Small intestine (tissue), 7 donors: Measurements from ENCODE around the gene LDAH. TPM values are rescaled to one million over a fixed set of nuclear protein-coding genes. Genes with fewer than 3 reads are reported as not detected.

Experiments
- DNase-seq, 2 donors: peaks; one replicate each; pipeline versions ENCODE4 v3.0.0 to v3.0.0-alpha.2; 2013
- FAIRE-seq: peaks from 2 replicates; lab custom pipeline; 2012; peaks lifted over from hg19 to GRCh38; lab: Jason Lieb, UNC
- H3K27ac ChIP-seq, 3 donors: one replicate each; pipeline ENCODE4 v1.5.1; 2013; ENCODE audit warnings: low read length in 2 of 3, mild to moderate bottlenecking in 2 of 3, control low read depth in 1 of 3, inconsistent platforms in 1 of 3, low read depth in 1 of 3, moderate library complexity in 1 of 3
- H3K27me3 ChIP-seq, 3 donors: one replicate each; pipeline ENCODE4 v1.6.1; 2013; ENCODE audit warnings: low read length in 3 of 3, inconsistent platforms in 1 of 3; ENCODE audit not compliant: control insufficient read depth in 3 of 3, insufficient read depth in 3 of 3
- H3K36me3 ChIP-seq, 3 donors: one replicate each; pipeline ENCODE4 v1.6.1; 2013; ENCODE audit warnings: low read length in 3 of 3, inconsistent platforms in 1 of 3, low read depth in 1 of 3, mild to moderate bottlenecking in 1 of 3, moderate library complexity in 1 of 3; ENCODE audit not compliant: control insufficient read depth in 3 of 3, insufficient read depth in 2 of 3
- H3K4me1 ChIP-seq, 3 donors: one replicate each; pipeline ENCODE4 v1.6.1; 2013; ENCODE audit warnings: low read length in 2 of 3, inconsistent platforms in 1 of 3, low read depth in 1 of 3, mild to moderate bottlenecking in 1 of 3, moderate library complexity in 1 of 3; ENCODE audit not compliant: control insufficient read depth in 3 of 3, insufficient read depth in 2 of 3
- H3K4me3 ChIP-seq, 3 donors: one replicate each; pipeline ENCODE4 v1.5.1; 2013; ENCODE audit warnings: low read length in 3 of 3, control low read depth in 1 of 3, inconsistent platforms in 1 of 3, low read depth in 1 of 3, mild to moderate bottlenecking in 1 of 3, moderate library complexity in 1 of 3
- H3K9me3 ChIP-seq, 2 donors: one replicate each; pipeline ENCODE4 v1.6.1; 2013; ENCODE audit warnings: low read depth in 1 of 2, low read length in 1 of 2; ENCODE audit not compliant: control insufficient read depth in 2 of 2, insufficient read depth in 1 of 2
- WGBS, 3 donors: extraction: QIAGEN DNeasy Blood & Tissue Kit; methylation state at CpG; one replicate each; pipeline ENCODE4 v1.1.7; 2013; 5-methylcytosine and 5-hydroxymethylcytosine counted together
- polyA plus RNA-seq, 4 donors: library from polyadenylated mRNA; stranded (reverse) in 3 of 4; unstranded in 1 of 4; fragments of 200-250 nt in 3 of 4; fragments of 120-200 nt in 1 of 4; gene quantifications; one replicate each; pipeline versions ENCODE4 v1.2.1 to v1.2.3, GENCODE V29; 2013
- donor health status: healthy with polysubstance abuse.
- donor health status: control.
- donor health status: control.
- donor health status: Bipolar disorder and iron deficiency.
- donor health status: healthy.

Gene LDAH
- polyA plus RNA-seq, 4 donors: 4.3 to 32.1 (median 10.4) TPM

DNA sequence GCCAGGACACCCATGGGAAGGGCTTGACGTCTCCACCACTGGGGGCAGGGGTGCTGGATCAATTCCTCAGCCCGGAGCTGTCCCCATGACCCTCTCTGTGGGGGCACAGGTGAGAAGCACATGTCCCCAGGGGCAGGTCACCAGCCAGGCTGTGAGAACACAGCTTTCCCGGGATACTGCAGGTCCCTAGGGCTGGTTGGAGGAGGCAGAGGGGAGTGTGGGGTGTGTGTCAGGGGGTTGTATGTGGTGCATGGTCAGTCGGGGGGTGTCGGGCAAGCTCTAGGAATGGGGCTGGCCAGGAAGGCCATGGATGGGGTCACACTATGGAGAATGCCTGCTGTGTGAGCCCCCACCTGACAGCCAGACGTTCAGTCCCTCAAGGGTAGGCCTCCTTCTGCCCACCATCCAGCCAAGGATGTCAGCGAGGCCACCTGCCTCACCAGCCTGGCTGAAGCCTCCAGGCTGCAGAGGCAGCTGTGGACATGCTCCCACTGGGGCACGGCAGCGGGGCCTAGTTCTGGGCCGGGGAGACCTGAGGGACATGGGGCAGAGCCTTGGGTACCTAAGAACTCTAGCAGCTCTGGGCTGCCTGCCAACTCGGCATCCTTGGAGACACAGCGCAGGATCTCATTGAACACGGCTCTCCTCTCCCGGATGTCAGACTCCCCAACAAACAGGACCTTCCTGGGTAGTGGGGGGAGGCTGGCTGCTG is 182.3 kb downstream of the LDAH start:
- Histone ChIP-seq H3K4me1 (peaks cover 0 to 6% (median 0%) of the 10 kb centered on the region in 3 donors), H3K9me3 (no peaks in the 10 kb centered on the region), H3K36me3 (peaks cover 6 to 91% (median 14%) of the 10 kb centered on the region in 3 donors), H3K27ac (no peak overlapping the region), H3K4me3 (no peak overlapping the region), H3K27me3 (no peaks in the 10 kb centered on the region)
- WGBS, 3 donors: 83 to 89% (median 88%) methylated on average over 14 of the region's 14 CpGs
- no peak for FAIRE-seq
- DNase-seq: no peak

DNA sequence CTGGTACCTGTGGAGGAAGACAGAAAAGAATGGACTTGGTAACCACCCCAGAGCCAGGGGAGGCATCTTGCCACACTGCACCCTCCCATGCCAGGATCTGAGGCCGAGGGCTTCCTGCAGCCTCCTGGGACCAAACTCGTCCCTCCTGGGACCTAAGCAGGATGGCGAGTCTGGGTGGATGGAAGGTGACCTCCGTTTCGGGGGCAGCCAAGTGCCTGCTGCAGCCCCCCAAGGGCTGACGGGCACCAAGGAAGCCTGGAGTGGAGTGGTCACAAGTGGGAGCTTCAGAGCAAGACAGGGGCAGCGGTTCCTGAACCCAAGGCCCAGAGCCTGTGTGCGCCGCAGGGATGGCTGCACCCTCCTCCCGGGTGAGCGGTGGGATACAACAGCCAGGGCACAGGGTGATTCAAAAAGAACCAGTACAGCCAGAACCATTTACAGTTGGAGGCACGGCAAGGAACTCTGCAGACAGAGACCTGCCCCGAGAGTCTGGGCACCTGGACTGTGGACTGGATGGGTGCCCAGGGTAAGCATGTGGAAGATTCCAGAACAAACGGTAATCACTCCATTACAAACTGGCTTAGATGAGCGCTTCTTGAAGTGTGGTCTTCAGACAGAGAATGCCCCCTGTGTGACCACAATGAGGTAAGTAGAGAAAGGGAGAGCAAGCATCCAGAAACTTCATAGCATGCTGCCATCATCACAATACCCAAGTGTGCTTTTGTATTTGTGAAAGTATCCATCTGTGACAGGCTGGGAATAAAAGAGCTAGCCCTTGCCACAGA is 184.1 kb downstream of the LDAH start:
- WGBS, 3 donors: 81 to 90% (median 86%) methylated on average over 15 of the region's 15 CpGs
- FAIRE-seq: no peak
- Histone ChIP-seq H3K27ac (no peak overlapping the region), H3K36me3 (peaks cover 6 to 87% (median 12%) of the 10 kb centered on the region in 3 donors), H3K4me1 (peaks cover 0 to 23% (median 5%) of the 10 kb centered on the region in 3 donors), H3K4me3 (no peak overlapping the region), H3K27me3 (no peaks in the 10 kb centered on the region), H3K9me3 (no peaks in the 10 kb centered on the region)
- DNase-seq: no peak

DNA sequence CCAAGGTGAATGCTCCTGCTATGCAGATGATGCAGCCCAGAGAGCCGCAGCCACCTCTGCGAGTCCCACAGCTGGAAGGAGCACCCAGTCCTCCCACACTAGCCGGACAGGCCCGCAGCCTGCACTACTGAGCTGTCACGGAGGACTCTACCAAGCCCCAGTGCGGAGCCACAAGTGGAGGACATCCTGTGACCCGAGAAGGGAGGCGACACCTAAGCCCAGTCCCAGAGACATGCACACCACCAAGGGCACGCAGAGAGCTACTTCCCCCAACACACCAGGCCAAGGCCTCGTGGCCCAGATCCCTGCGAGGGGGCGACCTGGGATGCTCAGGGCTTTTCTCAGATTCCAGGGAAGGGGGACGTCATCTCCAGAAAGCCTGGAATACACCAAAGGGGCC is 184.9 kb downstream of the LDAH start:
- FAIRE-seq (no peak), DNase-seq (no peak)
- H3K27ac ChIP-seq: peak overlapping the region in 1 of 3 donors; percentile 41
- H3K4me1 ChIP-seq: peaks cover 0 to 25% (median 5%) of the 10 kb centered on the region in 3 donors
- 91 to 92% (median 92%) methylated on average over 13 of the region's 13 CpGs for WGBS, 3 donors
- no peaks in the 10 kb centered on the region for H3K27me3 ChIP-seq
- H3K4me3 ChIP-seq: no peak overlapping the region
- H3K36me3 ChIP-seq: peaks cover 6 to 85% (median 12%) of the 10 kb centered on the region in 3 donors
- H3K9me3 ChIP-seq: no peaks in the 10 kb centered on the region

DNA sequence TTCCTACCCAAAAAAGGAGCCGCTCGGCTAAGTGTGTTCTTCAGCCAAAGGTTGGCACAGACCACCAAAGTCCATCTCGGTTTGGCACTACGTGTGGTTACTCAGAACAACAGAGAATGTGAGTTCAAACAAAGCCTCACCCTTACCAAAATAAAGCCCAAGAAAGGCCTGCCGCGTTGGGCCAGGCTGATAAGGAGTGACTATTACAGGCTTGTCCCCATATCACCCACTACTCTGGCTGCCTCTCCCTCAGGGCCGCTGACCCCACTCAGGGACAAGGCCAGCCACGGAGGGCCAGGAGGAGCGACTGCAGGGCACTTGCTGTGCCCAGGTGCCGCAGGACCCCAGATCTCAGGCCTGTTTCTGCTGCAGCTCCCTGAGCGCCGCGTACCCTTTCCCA is 185.8 kb downstream of the LDAH start:
- no peak overlapping the region for H3K4me3 ChIP-seq
- peaks cover 6 to 83% (median 12%) of the 10 kb centered on the region in 3 donors for H3K36me3 ChIP-seq
- H3K27ac ChIP-seq: peak overlapping the region in 1 of 3 donors; percentile 41
- H3K9me3 ChIP-seq: no peaks in the 10 kb centered on the region
- no peaks in the 10 kb centered on the region for H3K27me3 ChIP-seq
- DNase-seq: no peak
- WGBS, 3 donors: 63 to 70% (median 68%) methylated on average over 13 of the region's 13 CpGs
- no peak for FAIRE-seq
- peaks cover 0 to 25% (median 5%) of the 10 kb centered on the region in 3 donors for H3K4me1 ChIP-seq

DNA sequence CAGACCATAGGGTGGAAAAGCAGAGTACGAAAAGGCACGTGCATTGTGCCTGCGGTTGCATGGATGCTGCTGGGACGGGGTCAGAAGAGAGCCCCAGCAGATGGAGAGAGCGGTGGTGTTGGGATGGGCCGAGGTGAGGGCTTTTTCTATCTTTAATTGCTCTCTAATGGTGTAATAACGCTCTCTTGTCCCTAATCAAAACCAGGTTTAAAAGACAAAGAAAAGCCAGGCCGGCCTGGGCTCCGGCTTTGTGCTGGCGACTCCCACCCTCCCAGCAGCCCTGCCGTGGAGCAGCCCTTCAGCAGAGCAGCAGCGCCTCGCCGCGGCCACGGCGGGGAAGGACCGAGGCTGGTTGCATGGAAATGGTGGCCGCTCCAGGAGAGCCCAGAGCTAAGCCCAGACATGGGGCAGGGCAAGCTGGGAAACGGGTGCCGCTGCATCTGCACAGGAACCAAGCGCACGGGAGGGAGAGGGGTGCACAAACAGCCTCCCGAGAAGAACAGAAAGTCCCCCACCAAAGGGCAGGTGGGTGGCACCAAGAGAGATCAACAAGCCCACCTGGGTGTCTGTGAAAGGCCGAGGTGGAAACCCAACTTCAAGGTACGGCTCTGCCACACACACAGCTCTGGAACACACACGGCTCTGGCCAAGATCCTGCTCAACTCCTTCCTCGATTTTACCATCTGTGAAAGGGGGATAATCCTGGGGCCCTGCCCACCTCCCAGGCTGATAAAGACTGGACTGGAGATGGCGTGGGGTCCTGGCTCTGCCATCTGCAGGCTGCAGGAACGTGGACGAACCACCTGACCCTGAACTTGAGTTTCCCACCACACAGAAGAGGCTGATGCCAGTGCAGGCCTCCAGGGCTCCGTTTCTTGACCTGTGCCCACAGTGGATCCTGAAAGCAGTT is 187.0 kb downstream of the LDAH start:
- FAIRE-seq: no peak

DNA sequence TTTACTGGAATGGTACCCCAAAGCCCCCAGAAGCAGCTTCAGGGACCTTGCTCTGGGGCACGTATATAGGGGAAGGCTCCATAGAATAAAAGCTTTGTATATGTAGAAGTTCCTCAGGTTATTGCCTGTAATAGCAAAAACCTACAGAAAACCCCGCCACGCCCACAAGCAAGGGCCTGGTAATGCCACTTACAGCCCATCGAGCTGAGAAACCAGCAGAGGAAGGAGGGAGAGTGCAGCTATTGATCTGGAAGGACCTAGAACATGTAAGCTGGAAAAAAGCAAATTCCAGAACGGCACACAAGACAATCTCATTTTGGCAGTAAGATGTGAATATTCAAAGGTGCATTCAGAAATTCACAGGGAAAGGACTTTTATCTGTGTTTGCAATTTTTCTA is 187.8 kb downstream of the LDAH start:
- no peak overlapping the region for H3K4me3 ChIP-seq
- peaks cover 6 to 80% (median 8%) of the 10 kb centered on the region in 3 donors for H3K36me3 ChIP-seq
- peaks cover 0 to 25% (median 5%) of the 10 kb centered on the region in 3 donors for H3K4me1 ChIP-seq
- peak overlapping the region in 1 of 3 donors; percentile 4 for H3K27ac ChIP-seq
- WGBS, 3 donors: 73 to 74% (median 73%) methylated on average over 5 of the region's 5 CpGs
- DNase-seq: no peak
- H3K27me3 ChIP-seq: no peaks in the 10 kb centered on the region
- FAIRE-seq: no peak
- no peaks in the 10 kb centered on the region for H3K9me3 ChIP-seq

More for the DNA sequence above, 187.0 kb downstream of the LDAH start:
- peaks cover 0 to 25% (median 5%) of the 10 kb centered on the region in 3 donors for H3K4me1 ChIP-seq
- WGBS, 3 donors: 38 to 42% (median 42%) methylated on average over 32 of the region's 32 CpGs
- H3K27me3 ChIP-seq: no peaks in the 10 kb centered on the region
- H3K27ac ChIP-seq: peak overlapping the region in 1 of 3 donors; percentile 13
- no peak overlapping the region for H3K4me3 ChIP-seq
- DNase-seq: peak; percentile 56 to 88
- no peaks in the 10 kb centered on the region for H3K9me3 ChIP-seq
- H3K36me3 ChIP-seq: peaks cover 6 to 81% (median 12%) of the 10 kb centered on the region in 3 donors

DNA sequence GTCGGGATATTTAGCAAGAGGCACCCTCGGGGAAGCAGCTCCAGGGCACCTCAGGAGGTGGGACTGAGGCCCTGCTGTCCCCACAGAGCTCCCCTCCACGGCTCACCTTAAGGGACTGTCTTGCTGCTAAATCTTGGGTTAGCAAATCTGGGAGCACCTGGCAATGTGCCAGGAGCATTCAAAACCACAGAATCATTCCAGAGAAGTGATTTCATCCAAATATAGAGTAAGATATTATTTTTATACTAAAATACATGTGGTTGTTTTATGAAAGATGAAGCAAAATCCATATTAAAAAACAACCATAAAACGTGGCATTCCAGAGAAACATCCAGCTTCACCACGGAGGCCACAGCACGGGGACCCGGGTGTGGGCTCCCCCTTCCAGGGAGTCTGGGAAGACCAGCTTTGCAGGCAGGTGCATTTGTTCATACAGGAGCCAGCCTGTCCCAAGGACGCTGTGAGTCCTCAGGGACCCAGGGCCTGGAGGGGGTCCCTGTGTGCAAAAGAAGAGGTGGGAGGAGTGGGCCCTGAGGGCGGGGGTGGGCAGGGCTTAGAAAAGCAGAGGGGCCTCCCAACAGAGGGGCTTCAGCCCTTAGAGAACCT is 188.3 kb downstream of the LDAH start:
- WGBS, 3 donors: 57 to 67% (median 66%) methylated on average over 9 of the region's 9 CpGs
- Histone ChIP-seq H3K9me3 (no peaks in the 10 kb centered on the region), H3K27ac (peak overlapping the region in 2 of 3 donors; percentile 51 to 69), H3K27me3 (no peaks in the 10 kb centered on the region), H3K4me3 (no peak overlapping the region), H3K4me1 (peaks cover 0 to 25% (median 5%) of the 10 kb centered on the region in 3 donors), H3K36me3 (peaks cover 6 to 79% (median 7%) of the 10 kb centered on the region in 3 donors)
- DNase-seq (no peak), FAIRE-seq (no peak)
